DOHH2 (cell line): Measurements from ENCODE around the gene MZF1.

Source experiments
- EZH2phosphoT487 ChIP-seq: fragments of 200-600 bp; sonication (generic); IDR thresholded peaks from 2 replicates; pipeline ENCODE4 v1.6.1; 2017; ENCODE audit warnings: borderline replicate concordance, mild to moderate bottlenecking, antibody characterized with exemption, low read length, moderate library complexity, mixed read lengths
- TF ChIP-seq, protein P1 (sequence below): fragments of 200-600 bp; sonication (generic); IDR thresholded peaks from one replicate; pipeline ENCODE4 v1.5.1; 2014; ENCODE audit warnings: antibody characterized with exemption, mild to moderate bottlenecking, low read depth, low read length; ENCODE audit not compliant: poor library complexity, severe bottlenecking

DNA sequence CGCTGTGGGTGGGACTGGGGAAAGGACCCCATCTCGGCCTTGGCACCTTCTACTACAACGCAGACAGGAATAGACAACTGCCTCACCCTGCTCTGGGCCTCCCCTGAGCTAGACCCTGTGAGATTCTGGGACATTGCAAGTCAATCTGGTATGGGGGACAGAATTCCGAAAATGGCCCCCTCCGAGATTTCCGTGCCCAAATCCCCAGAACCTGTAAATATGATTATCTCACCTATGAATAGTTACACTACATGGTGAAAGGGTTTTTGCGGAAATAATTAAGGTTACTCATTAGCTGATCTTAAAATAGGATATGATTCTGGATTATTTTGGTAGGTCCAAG, 52.9 kb downstream of the MZF1 start:
- TF ChIP-seq, protein P1, sequence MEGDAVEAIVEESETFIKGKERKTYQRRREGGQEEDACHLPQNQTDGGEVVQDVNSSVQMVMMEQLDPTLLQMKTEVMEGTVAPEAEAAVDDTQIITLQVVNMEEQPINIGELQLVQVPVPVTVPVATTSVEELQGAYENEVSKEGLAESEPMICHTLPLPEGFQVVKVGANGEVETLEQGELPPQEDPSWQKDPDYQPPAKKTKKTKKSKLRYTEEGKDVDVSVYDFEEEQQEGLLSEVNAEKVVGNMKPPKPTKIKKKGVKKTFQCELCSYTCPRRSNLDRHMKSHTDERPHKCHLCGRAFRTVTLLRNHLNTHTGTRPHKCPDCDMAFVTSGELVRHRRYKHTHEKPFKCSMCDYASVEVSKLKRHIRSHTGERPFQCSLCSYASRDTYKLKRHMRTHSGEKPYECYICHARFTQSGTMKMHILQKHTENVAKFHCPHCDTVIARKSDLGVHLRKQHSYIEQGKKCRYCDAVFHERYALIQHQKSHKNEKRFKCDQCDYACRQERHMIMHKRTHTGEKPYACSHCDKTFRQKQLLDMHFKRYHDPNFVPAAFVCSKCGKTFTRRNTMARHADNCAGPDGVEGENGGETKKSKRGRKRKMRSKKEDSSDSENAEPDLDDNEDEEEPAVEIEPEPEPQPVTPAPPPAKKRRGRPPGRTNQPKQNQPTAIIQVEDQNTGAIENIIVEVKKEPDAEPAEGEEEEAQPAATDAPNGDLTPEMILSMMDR: no peak
- no peak for TF ChIP-seq EZH2phosphoT487
